Activated T-helper 2 cell treated with anti-CD3 and anti-CD28 coated beads, Interferon-gamma antibody, Interleukin-2, Interleukin-4, amounts not matched to agents 10 μg/mL and 5 μg/mL and 100 μg/mL, durations not matched to agents 14 hours and 24 hours and 36 hours (primary cell): ENCODE data around the gene TANC1. TPM values are rescaled to one million over a fixed set of nuclear protein-coding genes. Genes with fewer than 3 reads are reported as not detected.

ENCODE experiments used
- DNase-seq: peaks from one replicate; pipeline ENCODE4 v3.0.0; 2021; ENCODE audit warnings: low spot score
- H3K27ac Mint-ChIP-seq: one replicate; pipeline ENCODE4 v1.8.0; 2021; ENCODE audit warnings: mixed read lengths
- H3K27me3 Mint-ChIP-seq: one replicate; pipeline ENCODE4 v1.8.0; 2021; ENCODE audit warnings: low read depth, mixed read lengths
- H3K36me3 Mint-ChIP-seq: one replicate; pipeline ENCODE4 v1.8.0; 2021; ENCODE audit warnings: low read depth, mixed read lengths
- H3K4me1 Mint-ChIP-seq: one replicate; pipeline ENCODE4 v1.8.0; 2021; ENCODE audit warnings: low read depth, mixed read lengths
- H3K4me3 Mint-ChIP-seq: one replicate; pipeline ENCODE4 v1.8.0; 2021; ENCODE audit warnings: low read depth, mild to moderate bottlenecking, moderate library complexity, mixed read lengths
- H3K9me3 Mint-ChIP-seq: one replicate; pipeline ENCODE4 v1.8.0; 2021; ENCODE audit warnings: mixed read lengths
- intact Hi-C: fragments of 100-400 bp; cut with micrococcal nuclease; formaldehyde crosslinking; loops from one replicate; pipeline ENCODE4 v1.15.1; 2023
- total RNA-seq: library from RNA; stranded (reverse); gene quantifications from 2 replicates; pipeline ENCODE4 v1.2.3, GENCODE V29; 2022

The TANC1 gene
- total RNA-seq, 1 donor from 2014 or later, result 0.34 TPM

GRCh38 chr2:159193791-159194190 is 225.4 kb downstream of the TANC1 start:
- Mint-ChIP-seq H3K9me3 (no peaks in the 10 kb centered on the region), H3K4me3 (no peak overlapping the region), H3K27ac (no peak overlapping the region), H3K27me3 (no peaks in the 10 kb centered on the region), H3K4me1 (no peaks in the 10 kb centered on the region), H3K36me3 (no peaks in the 10 kb centered on the region)
- intact Hi-C loops, result no loop called here
- DNase-seq, result no peak

DNA sequence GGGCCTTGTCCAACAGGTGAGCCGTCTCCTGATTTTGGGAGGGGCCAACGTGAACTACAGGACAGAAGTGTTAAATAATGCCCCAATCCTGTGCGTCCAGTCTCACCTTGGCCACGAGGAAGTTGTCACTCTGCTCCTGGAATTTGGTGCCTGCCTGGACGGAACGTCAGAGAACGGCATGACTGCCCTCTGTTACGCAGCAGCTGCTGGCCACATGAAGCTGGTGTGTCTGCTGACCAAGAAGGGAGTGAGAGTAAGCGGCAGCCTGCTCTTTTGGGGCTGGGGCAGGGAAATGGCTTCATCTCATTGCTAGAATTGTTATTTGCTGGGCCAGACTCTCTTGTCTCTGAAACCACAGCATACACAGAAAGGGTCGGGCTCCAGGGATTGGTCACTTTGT is 225.8 kb downstream of the TANC1 start:
- Mint-ChIP-seq H3K27ac (no peak overlapping the region), H3K4me3 (no peak overlapping the region), H3K27me3 (no peaks in the 10 kb centered on the region), H3K4me1 (no peaks in the 10 kb centered on the region), H3K9me3 (no peaks in the 10 kb centered on the region), H3K36me3 (no peaks in the 10 kb centered on the region)
- intact Hi-C loops, result no loop called here
- DNase-seq, result no peak

- intact Hi-C loops, result no loop called here
- Mint-ChIP-seq H3K36me3 (no peaks in the 10 kb centered on the region), H3K27ac (no peak overlapping the region), H3K27me3 (no peaks in the 10 kb centered on the region), H3K4me3 (no peak overlapping the region), H3K9me3 (no peaks in the 10 kb centered on the region), H3K4me1 (no peaks in the 10 kb centered on the region)
- no peak for DNase-seq
Observed at GRCh38 chr2:159195697-159196096, 227.3 kb downstream of the TANC1 start.

GRCh38 chr2:159196393-159196925 is 228.0 kb downstream of the TANC1 start:
- no peaks in the 10 kb centered on the region for H3K27me3 Mint-ChIP-seq
- H3K4me3 Mint-ChIP-seq, result no peak overlapping the region
- H3K9me3 Mint-ChIP-seq, result no peaks in the 10 kb centered on the region
- no peak overlapping the region for H3K27ac Mint-ChIP-seq
- DNase-seq, result no peak
- H3K4me1 Mint-ChIP-seq, result peaks cover 4% of the 10 kb centered on the region
- H3K36me3 Mint-ChIP-seq, result no peaks in the 10 kb centered on the region
- intact Hi-C loops, result no loop called here

- H3K4me1 Mint-ChIP-seq, result peaks cover 6% of the 10 kb centered on the region
- no peak overlapping the region for H3K27ac Mint-ChIP-seq
- H3K27me3 Mint-ChIP-seq, result no peaks in the 10 kb centered on the region
- no peaks in the 10 kb centered on the region for H3K36me3 Mint-ChIP-seq
- H3K4me3 Mint-ChIP-seq, result no peak overlapping the region
- DNase-seq, result no peak
- H3K9me3 Mint-ChIP-seq, result no peaks in the 10 kb centered on the region
- intact Hi-C loops, result no loop called here
Observed at GRCh38 chr2:159199236-159199635, 230.8 kb downstream of the TANC1 start.

DNA sequence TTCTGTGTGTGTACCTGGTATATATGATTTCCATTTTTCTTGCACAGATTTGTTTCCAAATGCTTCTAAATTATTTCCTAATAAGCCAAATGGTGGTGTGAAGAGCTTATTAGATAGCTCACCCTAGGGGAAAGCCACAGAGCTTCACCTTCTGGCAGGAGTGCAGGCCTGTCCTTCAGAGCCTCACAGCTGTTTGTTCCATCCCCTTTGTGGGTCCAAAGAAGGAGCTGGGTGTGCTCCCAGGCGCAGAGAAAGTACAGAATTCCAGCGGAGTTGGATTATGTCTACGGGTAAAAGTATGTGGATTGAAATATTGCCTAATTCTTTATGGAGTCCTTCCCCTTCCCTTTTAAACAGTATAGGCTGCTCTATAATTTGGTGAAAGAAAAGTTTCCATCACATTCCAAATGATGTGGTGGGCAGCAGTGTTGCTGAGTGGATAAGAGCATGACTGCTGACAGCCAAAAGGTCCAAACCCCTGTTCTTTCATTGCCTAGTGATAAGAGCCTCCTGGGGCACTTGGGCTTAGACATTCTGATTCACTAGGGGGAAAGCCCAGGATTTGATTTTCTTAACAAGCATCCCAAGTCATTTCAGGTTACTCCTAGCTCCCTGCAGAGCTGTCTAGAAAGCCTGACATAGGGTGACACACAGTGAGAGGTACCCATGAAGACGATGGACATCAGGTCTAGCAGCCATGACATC is 231.5 kb downstream of the TANC1 start:
- no peak overlapping the region for H3K27ac Mint-ChIP-seq
- DNase-seq, result no peak
- intact Hi-C loops, result no loop called here
- H3K27me3 Mint-ChIP-seq, result no peaks in the 10 kb centered on the region
- H3K36me3 Mint-ChIP-seq, result no peaks in the 10 kb centered on the region
- H3K9me3 Mint-ChIP-seq, result no peaks in the 10 kb centered on the region
- H3K4me3 Mint-ChIP-seq, result no peak overlapping the region
- peaks cover 6% of the 10 kb centered on the region for H3K4me1 Mint-ChIP-seq

DNA sequence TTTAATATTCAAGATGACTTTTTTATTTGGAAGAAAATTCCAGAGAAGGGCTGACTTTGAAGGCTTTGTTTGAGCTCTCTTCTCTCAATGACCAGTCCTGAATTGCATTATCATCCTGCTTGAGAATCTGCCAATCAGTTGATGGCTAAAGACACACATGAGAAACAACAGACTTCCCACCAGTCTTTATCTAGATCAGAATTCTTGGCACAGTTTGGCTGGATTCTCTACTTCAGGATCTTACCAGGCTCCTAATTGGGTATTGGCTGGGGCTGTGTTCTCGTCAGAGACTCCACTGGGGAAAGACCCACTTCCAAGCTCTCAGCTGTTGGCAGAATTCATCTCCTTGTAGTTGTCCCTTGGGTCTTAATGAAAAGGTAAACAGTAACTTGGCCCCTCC is 232.1 kb downstream of the TANC1 start:
- intact Hi-C loops, result no loop called here
- DNase-seq, result no peak
- H3K36me3 Mint-ChIP-seq, result no peaks in the 10 kb centered on the region
- H3K4me1 Mint-ChIP-seq, result peaks cover 6% of the 10 kb centered on the region
- no peaks in the 10 kb centered on the region for H3K9me3 Mint-ChIP-seq
- H3K4me3 Mint-ChIP-seq, result no peak overlapping the region
- no peaks in the 10 kb centered on the region for H3K27me3 Mint-ChIP-seq
- H3K27ac Mint-ChIP-seq, result no peak overlapping the region

DNA sequence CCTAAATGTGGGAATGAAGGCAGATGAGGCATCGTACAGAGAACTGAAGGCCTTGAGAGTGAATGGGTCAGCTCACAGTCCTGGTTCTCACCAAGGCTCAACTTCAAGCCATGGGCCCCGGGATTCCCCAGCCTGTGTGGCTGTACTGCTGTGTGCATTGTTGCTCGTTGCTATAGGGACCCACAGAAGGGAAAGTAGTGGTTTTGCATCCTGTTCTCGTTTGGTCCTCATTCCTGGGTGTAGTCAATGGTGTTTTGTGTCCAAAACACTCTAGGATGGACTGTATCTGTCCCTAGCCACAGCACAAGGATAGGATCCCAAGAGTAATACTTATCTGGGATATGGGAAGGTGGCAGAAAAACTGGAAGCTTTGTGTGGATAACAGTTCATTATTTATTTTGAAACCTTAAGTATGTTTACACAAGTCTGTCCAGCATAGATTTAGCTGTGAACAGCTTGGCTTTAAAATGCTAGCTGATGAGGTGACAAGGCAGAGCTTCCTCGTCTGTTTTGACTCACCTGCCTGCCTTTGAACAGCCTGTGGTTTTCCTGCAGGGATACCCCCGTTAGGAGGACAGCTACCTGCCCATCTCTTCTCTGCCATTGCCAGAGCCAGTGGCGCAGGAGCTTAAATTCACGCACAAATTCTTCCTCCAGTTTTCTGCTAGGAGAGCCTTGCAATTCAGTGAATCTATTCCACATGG is 233.1 kb downstream of the TANC1 start:
- peaks cover 6% of the 10 kb centered on the region for H3K4me1 Mint-ChIP-seq
- no peaks in the 10 kb centered on the region for H3K36me3 Mint-ChIP-seq
- H3K4me3 Mint-ChIP-seq, result no peak overlapping the region
- H3K27ac Mint-ChIP-seq, result no peak overlapping the region
- no peak for DNase-seq
- intact Hi-C loops, result no loop called here
- no peaks in the 10 kb centered on the region for H3K27me3 Mint-ChIP-seq
- no peaks in the 10 kb centered on the region for H3K9me3 Mint-ChIP-seq

DNA sequence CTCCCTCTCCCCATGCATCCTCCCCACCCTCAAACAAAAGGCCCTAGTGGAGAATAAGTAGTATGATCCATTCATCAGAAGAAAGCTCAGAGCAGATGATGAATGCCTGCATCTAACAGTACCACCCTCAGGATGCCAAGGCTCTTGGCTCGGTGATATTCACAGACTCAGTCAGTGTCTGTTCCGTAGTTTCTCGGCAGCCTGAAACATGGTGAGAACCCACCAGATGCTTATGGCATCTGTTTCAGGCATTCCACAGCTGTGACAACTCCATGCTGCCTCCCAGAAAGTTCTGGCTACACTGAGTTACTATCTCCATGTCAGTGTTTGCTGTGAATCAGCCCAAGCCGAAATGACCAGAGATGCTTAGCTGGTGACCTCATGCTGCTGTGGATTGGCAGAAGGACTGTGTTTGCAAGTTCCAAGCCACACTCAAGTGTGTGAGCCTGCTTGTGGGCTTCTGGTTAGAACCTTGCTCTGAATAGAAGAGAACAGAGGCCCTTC is 234.2 kb downstream of the TANC1 start:
- Mint-ChIP-seq H3K36me3 (no peaks in the 10 kb centered on the region), H3K27ac (no peak overlapping the region), H3K4me1 (peaks cover 6% of the 10 kb centered on the region), H3K27me3 (no peaks in the 10 kb centered on the region), H3K9me3 (no peaks in the 10 kb centered on the region), H3K4me3 (no peak overlapping the region)
- DNase-seq, result no peak
- intact Hi-C loops, result no loop called here

- H3K27me3 Mint-ChIP-seq, result no peaks in the 10 kb centered on the region
- no peak for DNase-seq
- no peaks in the 10 kb centered on the region for H3K9me3 Mint-ChIP-seq
- peaks cover 6% of the 10 kb centered on the region for H3K4me1 Mint-ChIP-seq
- H3K4me3 Mint-ChIP-seq, result no peak overlapping the region
- H3K36me3 Mint-ChIP-seq, result no peaks in the 10 kb centered on the region
- intact Hi-C loops, result no loop called here
- no peak overlapping the region for H3K27ac Mint-ChIP-seq
Observed at GRCh38 chr2:159204381-159205144, 236.1 kb downstream of the TANC1 start.

DNA sequence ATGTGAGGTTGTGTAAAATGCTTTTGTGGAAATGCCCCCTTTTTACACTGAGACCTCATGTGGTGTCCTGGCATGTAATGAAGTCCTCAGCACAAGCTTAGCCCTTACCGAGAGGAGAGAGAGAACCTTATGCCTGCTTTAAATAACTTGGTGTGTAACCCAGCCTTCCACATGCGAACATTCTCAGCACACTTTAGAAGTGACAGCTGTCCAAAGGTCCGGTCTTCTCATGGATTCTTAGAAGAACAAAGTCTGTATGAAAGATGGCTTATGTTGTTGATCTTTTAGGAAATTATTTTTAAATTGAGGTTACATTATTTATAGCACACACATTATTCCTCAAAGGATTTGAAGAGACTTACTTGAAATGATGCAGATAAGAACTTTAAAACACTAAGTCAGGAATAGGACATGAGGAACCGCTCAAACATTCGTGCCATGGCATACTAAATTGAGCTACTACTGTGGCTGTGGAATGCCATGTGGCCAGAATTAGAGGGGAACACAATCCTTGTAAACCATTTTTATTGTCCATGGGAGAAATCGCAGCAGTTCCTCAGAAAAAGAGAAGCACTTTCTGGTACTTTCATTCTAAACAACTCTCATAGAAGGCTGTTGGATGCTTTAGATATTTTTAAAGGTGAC is 238.4 kb downstream of the TANC1 start:
- intact Hi-C loops, result no loop called here
- no peak for DNase-seq
- Mint-ChIP-seq H3K36me3 (no peaks in the 10 kb centered on the region), H3K9me3 (no peaks in the 10 kb centered on the region), H3K27ac (no peak overlapping the region), H3K27me3 (no peaks in the 10 kb centered on the region), H3K4me3 (no peak overlapping the region), H3K4me1 (peaks cover 9% of the 10 kb centered on the region)

GRCh38 chr2:159208438-159208837 is 240.0 kb downstream of the TANC1 start:
- intact Hi-C loops, result no loop called here
- H3K4me1 Mint-ChIP-seq, result peaks cover 9% of the 10 kb centered on the region
- H3K9me3 Mint-ChIP-seq, result no peaks in the 10 kb centered on the region
- H3K27ac Mint-ChIP-seq, result no peak overlapping the region
- no peaks in the 10 kb centered on the region for H3K36me3 Mint-ChIP-seq
- no peak for DNase-seq
- no peaks in the 10 kb centered on the region for H3K27me3 Mint-ChIP-seq
- no peak overlapping the region for H3K4me3 Mint-ChIP-seq
